ENCODE data around the gene MSLN. TPM values are rescaled to one million over a fixed set of nuclear protein-coding genes. Genes with fewer than 3 reads are reported as not detected.
A peak's percentile ranks its signal among the peaks of the same experiment; 100 is the strongest.

The MSLN gene
- total and polyA plus RNA-seq, 9 of the 15 experiments (the other 6 are each of a cell fraction or from before 2014, with no cell fraction given), result not detected

DNA sequence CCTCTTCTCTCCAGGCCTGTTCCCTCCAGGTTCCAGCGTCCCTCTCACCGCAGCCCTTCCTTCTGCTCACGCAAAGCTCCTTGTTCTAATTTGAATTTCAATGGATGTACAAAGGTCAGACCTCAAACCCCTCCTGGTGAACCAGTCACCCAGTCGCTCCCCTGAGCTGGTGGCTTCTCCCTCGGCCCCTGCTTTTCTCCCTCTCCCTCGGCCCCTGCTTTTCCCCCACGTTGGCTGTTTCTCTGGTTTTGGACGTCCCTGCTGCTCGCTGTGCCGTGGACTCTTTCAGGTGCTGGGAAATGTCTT is 8.6 kb upstream of the MSLN start:
- Histone ChIP-seq H3K36me3 (ENCODE audit: control insufficient read depth, insufficient read depth, low read length) (no peaks in the 10 kb centered on the region), H3K4me1 (replicated peaks in 1 of 2; ENCODE audit: control insufficient read depth in 2 of 2, insufficient read depth in 2 of 2, low read length in 2 of 2) (peaks cover 6 to 18% of the 10 kb centered on the region in 2 experiments; a peak in 3 of 5 replicates), H3K9me1 (ENCODE audit: control insufficient read depth, insufficient read depth, low read length) (no peaks in the 10 kb centered on the region), H3K79me2 (ENCODE audit: control insufficient read depth, insufficient read depth, low read length) (no peaks in the 10 kb centered on the region), H3K9ac (ENCODE audit: insufficient read depth in 1 of 2, low read depth in 2 of 2, low read length in 2 of 2) (peak overlapping the region in 1 of 2 experiments; percentile 48; a peak in 1 of 4 replicates), H3K27ac (ENCODE audit: extremely low read depth, low read depth, low read length) (no peak overlapping the region), H2AFZ (ENCODE audit: low read depth, low read length) (peak overlapping the region; percentile 55), H3K27me3 (ENCODE audit: control insufficient read depth in 2 of 2, insufficient read depth in 2 of 2, low read length in 2 of 2) (no peaks in the 10 kb centered on the region), H4K20me1 (replicated peaks; ENCODE audit: control insufficient read depth, insufficient read depth, low read length) (no peaks in the 10 kb centered on the region), H3K4me2 (ENCODE audit: insufficient read depth, low read length) (no peak overlapping the region), H3K9me3 (replicated peaks; ENCODE audit: control insufficient read depth, insufficient read depth, low read depth, low read length) (no peaks in the 10 kb centered on the region), H3K4me3 (no peak overlapping the region)
- in situ Hi-C loops (cut with MboI), result no loop called here
- intact Hi-C loops (cut with micrococcal nuclease), result no loop called here
- no TSS peak for BruUV-seq (replicated peaks)
- POLR2A ChIA-PET, result interaction anchor here (0.6 to 1.4 kb wide), 3 partner anchors 11 to 345 kb away, joined by 3 to 5 read pairs (median 3); partner anchors contain the start of gene CIAO3
- CTCF ChIA-PET (ENCODE audit: low intra/inter-chr PET ratio), result no interaction called here
- FAIRE-seq (no peak), ATAC-seq (no peak), DNase-seq (ENCODE audit: extremely low read depth in 1 of 4, low spot score in 3 of 4) (no peak)
- WGBS (ENCODE audit: insufficient coverage, low coverage, missing lambda C conversion rate), result 32% methylated on average over 10 of the region's 10 CpGs
- TF ChIP-seq ZFP1 (CRISPR knock-in tag; IDR thresholded peaks at IDR 0.05) (no peak), MAFF (IDR thresholded peaks at IDR 0.05; ENCODE audit: low read length) (no peak), ELF2 (CRISPR knock-in tag; IDR thresholded peaks at IDR 0.05) (no peak), CLOCK (CRISPR knock-in tag; IDR thresholded peaks at IDR 0.05; ENCODE audit: borderline replicate concordance) (no peak), RFX7 (CRISPR knock-in tag; IDR thresholded peaks at IDR 0.05) (no peak), TEAD4 (IDR thresholded peaks at IDR 0.05; ENCODE audit: low read length) (no peak), TEAD4 (CRISPR knock-in tag; IDR thresholded peaks at IDR 0.05; ENCODE audit: borderline replicate concordance) (no peak), SP2 (IDR thresholded peaks at IDR 0.05; ENCODE audit: extremely low read depth, low read depth, low read length, poor library complexity, severe bottlenecking) (no peak), KAT2B (IDR thresholded peaks at IDR 0.05; ENCODE audit: low read depth, low read length) (no peak), ZFPM2 (CRISPR knock-in tag; IDR thresholded peaks at IDR 0.05) (no peak), NRF1 (conservative IDR thresholded peaks at IDR 0.05 in 1 of 2, IDR thresholded peaks at IDR 0.05 in 1 of 2) (no peak), ZNF311 (CRISPR knock-in tag; IDR thresholded peaks at IDR 0.05) (no peak)
- TF ChIP-seq, protein P1, sequence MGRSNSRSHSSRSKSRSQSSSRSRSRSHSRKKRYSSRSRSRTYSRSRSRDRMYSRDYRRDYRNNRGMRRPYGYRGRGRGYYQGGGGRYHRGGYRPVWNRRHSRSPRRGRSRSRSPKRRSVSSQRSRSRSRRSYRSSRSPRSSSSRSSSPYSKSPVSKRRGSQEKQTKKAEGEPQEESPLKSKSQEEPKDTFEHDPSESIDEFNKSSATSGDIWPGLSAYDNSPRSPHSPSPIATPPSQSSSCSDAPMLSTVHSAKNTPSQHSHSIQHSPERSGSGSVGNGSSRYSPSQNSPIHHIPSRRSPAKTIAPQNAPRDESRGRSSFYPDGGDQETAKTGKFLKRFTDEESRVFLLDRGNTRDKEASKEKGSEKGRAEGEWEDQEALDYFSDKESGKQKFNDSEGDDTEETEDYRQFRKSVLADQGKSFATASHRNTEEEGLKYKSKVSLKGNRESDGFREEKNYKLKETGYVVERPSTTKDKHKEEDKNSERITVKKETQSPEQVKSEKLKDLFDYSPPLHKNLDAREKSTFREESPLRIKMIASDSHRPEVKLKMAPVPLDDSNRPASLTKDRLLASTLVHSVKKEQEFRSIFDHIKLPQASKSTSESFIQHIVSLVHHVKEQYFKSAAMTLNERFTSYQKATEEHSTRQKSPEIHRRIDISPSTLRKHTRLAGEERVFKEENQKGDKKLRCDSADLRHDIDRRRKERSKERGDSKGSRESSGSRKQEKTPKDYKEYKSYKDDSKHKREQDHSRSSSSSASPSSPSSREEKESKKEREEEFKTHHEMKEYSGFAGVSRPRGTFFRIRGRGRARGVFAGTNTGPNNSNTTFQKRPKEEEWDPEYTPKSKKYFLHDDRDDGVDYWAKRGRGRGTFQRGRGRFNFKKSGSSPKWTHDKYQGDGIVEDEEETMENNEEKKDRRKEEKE (IDR thresholded peaks at IDR 0.05; ENCODE audit: borderline replicate concordance in 1 of 2, control insufficient read depth in 1 of 2, low read depth in 2 of 2, low read length in 1 of 2), result no peak
- TF ChIP-seq, protein P2, sequence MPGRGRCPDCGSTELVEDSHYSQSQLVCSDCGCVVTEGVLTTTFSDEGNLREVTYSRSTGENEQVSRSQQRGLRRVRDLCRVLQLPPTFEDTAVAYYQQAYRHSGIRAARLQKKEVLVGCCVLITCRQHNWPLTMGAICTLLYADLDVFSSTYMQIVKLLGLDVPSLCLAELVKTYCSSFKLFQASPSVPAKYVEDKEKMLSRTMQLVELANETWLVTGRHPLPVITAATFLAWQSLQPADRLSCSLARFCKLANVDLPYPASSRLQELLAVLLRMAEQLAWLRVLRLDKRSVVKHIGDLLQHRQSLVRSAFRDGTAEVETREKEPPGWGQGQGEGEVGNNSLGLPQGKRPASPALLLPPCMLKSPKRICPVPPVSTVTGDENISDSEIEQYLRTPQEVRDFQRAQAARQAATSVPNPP (IDR thresholded peaks at IDR 0.05; ENCODE audit: borderline replicate concordance, insufficient read depth, insufficient read length), result no peak
- TF ChIP-seq, protein P3, sequence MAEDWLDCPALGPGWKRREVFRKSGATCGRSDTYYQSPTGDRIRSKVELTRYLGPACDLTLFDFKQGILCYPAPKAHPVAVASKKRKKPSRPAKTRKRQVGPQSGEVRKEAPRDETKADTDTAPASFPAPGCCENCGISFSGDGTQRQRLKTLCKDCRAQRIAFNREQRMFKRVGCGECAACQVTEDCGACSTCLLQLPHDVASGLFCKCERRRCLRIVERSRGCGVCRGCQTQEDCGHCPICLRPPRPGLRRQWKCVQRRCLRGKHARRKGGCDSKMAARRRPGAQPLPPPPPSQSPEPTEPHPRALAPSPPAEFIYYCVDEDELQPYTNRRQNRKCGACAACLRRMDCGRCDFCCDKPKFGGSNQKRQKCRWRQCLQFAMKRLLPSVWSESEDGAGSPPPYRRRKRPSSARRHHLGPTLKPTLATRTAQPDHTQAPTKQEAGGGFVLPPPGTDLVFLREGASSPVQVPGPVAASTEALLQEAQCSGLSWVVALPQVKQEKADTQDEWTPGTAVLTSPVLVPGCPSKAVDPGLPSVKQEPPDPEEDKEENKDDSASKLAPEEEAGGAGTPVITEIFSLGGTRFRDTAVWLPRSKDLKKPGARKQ (CRISPR knock-in tag; IDR thresholded peaks at IDR 0.05), result no peak
